GF-D8 (cell line): ENCODE measurements around the gene TMEM135.
"Not testable (repeated sequence)": the region's sequence is repeated elsewhere in the genome, so short reads cannot be mapped to it uniquely, and the experiment has no call there.

ENCODE experiments used
- DNase-seq: peaks from one replicate; lab custom pipeline; 2025; lab: John Stamatoyannopoulos, UW

The TMEM135 gene

DNA sequence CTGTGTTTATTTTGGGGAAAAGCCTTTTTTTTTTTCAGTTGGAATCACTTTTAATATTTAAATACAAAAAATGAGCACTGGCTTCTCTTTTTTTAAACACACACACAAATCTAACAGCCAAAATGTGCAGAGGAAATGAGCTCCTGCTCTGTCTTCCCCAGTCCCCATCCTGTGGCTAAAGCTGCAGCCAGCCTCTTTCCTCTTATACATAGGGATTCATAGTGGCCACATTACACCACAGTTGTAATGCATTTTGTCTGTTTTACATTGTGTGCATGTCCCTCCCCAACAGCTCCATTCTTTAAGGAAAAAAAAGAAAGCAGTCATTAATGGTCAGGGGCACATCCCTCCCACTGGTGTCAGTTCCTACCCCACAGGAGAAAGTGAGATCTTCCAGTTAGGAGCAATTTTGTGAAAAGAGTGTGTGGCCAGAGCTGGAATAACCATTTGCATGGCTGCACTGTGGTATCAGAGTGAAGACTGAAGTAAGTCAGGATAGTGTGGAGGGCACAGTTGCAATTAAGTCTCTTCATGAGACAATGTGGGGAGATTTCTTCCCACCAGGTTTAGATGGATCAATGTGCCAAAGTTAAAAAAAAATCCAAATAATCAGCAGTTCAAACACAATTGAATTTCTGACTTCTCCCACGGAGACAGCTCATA, 220.6 kb downstream of the TMEM135 start:
- no peak for DNase-seq

DNA sequence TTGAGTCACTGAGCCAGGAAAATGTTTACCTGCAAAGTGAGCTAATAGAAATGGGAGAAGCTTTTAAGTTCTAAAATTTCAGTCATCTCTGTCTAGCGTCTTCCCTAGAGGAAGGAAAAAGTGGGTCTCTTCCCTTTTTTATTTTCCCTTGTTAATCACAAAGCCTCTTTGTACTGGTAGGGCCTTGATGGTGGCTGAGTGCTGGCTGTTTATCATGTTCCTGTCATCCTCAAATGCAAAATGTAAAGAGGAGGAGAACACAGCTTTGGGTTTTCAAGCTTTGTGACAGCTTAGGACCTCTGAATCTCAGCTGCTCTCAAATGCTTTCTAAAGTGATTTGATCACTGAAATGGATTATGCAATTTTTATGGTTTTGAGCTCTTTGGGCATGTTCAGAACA, 222.0 kb downstream of the TMEM135 start:
- no peak for DNase-seq

DNA sequence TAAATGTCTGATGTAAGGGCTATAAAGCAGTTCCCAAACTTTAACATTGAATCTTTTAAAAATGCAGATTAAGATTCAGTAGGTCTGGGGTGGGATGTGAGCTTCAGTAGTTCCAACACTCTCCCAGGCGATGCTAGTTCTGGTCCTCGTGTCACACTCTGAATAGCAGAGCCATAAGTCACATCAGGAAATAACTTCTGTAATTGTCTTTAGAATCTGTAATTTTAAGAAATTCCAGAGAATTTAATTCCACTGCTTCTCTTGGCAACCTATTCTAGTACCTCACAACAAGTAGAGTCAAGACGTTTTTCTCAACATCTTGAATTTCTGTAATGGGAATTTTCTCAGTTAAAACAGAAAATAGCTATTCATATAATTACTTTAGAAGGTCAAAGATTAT, 223.1 kb downstream of the TMEM135 start:
- no peak for DNase-seq

DNA sequence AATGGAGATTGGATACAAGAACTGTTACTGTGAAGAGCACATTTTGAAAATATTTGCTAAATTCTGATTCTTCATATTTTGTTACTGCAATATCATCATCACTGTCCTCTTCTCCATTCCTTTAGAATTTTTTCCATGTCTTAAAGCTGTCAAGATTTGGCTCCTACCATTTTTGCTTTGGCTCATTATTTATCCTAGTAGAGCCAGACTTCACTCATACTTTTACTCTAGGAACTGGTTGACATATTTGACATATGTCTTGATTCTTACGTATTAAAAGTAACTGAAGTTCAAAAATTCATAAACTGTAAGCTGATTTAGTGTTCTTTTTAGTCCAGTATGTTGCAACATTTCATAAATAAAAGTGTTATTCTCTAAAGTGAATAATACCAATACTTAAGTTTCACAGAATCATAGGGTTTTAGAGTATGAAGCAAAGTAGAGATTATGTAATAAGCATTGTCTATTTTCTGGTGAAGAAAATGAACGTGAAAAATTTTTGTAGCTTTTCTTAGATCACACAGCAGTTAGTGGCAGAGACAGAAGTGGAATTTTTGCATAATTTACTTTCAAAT, 225.6 kb downstream of the TMEM135 start:
- no peak for DNase-seq

DNA sequence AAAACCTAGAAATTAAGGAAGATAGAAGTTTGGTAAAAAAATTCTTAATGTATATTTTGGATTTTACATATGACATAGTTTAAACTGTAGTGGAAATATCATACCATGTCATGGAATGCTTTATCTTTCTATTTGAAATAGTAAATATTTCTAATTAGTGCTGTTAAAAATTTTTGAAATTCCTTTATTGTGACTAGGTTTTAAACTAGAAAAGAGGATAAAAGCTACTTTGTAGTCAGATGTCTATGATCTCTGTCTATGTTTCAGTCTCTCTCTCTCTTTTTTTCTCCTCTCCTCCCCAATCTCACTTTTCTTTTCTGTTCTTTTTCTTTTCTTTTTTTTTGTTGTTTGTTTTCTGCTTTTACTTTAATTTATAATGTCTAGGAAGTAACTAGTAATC, 226.2 kb downstream of the TMEM135 start:
- no peak for DNase-seq

DNA sequence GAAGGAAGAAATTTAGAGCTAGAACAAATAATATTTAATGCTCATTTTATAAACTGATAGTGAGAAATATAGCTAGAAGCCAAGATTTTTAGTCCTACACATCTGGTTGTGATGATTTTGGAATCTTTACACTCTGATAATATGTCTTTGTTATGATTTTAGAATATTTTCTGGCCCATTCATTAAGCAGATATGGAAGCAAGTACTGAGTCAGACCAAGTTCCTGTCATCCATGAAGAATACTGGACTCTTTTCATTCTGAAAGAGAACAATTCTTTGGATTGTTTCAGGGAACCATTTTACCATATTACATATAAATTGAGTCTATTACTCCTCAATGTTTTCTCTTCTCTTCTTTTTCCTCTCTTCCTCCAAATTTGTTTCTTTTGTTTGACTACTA, 227.4 kb downstream of the TMEM135 start:
- DNase-seq, result no peak

DNA sequence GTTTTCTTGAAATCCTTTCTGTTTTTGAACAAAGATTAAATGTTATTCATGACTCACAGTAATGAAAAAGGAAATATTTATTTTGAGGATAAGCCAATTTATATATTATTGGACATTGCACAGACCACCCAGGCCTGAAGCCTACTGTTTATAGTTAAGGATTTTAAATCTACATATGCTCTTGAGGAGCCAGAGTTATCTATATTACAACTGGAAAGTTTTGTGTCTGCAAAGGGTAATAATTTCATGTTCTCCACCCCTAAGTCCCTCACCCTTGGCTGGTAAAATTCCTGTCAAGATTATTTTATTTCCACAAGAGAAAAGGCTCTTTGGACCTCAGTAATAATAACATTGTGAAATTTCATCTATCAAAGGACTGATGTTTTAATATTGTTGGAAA, 228.2 kb downstream of the TMEM135 start:
- no peak for DNase-seq

DNA sequence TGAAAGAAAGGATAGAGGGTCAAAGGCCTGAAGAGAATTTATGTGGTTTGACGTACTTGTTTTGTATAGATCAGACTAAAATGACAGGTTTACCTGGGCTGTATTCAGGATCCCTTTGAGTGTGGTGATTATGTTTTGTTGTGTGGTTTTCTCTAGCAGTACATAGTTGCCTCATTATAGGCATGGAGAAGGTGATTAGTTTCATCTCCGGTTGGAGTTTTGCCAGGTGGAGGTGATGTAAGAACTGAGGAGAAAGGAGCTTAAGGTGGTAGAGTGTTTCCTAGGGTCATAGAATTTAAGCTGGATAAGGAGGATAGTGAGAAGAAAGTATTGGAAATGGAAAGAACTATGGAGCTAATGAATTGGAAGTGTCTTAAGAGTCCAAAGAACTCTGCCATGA, 229.0 kb downstream of the TMEM135 start:
- DNase-seq, result no peak

DNA sequence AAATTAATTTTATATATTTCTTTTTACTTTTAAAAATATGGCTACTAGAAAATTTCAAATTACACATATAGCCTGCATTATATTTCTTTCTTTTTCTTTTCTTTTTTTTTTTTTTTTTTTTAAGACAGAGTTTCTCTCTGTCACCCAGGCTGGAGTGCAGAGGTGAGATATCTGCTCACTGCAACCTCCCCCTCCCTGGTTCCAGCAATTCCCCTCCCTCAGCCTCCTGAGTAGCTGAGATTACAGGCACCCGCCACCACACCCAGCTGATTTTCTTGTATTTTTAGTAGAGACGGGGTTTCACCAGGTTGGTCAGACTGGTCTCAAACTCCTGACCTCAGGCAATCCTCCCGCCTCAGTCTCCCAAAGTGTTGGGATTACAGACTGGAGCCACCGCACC, 234.2 kb downstream of the TMEM135 start:
- DNase-seq, result not testable (repeated sequence)

DNA sequence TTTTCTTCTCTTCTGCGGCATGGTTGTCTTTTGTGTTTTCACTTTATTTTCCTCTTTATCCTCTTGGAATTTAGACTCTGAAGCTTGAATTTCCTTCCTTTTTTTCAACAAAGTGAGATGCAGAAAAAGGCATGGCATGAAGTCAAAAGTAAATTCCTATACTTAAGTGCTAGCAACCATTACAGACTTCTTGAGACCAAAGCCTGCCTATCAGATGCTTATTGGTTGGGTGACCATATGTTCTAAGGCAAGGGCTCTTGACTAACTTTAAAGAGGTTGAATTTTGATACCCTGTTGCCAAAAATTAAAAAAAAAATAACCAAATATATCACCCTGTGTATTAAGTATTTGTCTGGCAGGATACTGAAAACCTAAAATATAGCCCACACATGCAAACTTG, 237.4 kb downstream of the TMEM135 start:
- no peak for DNase-seq

DNA sequence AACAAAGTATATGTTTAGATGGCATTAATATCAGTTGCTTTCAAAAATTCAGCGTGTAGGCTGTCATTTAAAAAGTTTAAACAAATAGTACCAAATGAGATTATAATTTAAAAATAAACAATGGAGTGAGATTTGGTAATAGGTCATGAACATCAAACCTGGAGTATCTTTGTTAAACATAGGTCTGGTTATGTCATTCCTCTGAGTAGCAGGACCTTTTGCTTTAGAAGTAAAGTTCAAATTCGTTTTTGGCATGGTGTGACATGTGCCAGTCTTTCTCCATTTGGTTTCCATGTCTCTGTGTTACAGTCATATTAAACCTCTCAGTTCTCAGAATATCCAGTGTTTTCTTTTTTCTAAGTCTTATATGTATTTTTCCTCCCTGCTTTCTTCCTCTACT, 242.4 kb downstream of the TMEM135 start:
- no peak for DNase-seq

DNA sequence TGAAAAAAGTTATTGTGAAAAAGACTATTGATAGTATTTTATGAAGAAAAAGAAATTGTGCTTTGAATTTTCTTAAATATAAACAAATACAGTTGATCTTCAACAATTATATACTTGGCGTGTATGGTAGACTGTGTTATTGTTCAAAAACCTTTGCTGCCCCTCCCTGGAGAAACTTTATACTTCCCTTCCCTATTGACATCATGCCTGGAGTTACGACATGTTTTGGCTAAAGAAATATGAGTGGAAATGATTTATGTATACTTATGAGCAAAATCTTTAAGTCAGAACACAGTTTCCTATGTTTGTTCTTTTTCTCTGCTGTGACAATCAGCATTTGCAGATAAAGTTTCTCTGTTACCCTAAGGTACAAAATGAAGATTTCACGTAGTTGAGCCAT, 243.8 kb downstream of the TMEM135 start:
- DNase-seq, result peak; percentile 11

DNA sequence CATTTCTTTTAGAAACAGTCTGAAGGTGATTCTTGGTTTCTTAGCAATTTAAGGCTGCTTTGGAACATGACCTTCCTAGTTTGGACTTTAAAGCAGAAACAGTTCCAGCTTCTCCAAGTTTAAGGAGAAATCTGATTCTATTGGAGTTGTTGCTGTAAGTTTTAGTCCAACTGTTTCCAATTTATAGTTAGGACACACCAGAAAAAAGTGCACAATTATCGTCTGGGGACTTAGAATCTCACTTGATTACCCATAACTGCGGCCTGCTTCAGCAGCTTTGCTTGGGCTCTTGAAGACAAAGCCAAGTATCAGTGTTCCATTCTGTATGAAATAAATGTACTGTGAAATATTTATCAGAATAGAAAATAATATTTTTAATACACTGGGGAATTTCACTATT, 246.6 kb downstream of the TMEM135 start:
- no peak for DNase-seq

DNA sequence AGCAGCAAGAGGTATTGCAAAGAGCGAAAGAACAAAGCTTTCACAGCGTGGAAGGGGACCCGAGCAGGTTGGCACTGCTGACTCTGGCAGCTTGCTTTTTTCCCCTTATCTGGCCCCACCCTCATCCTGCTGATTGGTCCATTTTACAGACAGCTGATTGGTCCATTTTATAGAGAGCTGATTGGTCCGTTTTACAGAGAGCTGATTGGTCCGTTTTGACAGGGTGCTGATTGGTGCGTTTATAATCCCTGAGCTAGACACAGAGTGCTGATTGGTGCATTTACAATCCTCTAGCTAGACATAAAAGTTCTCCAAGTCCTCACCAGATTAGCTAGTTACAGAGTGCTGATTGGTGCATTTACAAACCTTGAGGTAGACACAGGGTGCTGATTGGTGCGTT, 247.9 kb downstream of the TMEM135 start:
- not testable (repeated sequence) for DNase-seq

DNA sequence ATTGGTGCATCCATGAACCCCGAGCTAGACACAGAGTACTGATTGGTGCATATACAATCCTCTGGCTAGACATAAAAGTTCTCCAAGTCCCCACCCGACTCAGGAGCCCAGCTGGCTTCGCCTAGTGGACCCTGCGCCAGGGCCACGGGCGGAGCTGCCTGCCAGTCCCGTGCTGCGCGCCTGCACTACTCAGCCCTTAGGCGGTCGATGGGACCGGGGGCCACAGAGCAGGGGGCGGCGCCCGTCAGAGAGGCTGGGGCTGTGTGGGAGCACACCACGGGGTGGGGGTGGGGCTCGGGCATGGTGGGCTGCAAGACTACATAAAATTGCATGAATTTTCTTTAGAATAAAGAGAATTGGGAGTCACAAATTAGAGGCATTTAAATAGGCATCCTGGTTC, 248.6 kb downstream of the TMEM135 start:
- no peak for DNase-seq

DNA sequence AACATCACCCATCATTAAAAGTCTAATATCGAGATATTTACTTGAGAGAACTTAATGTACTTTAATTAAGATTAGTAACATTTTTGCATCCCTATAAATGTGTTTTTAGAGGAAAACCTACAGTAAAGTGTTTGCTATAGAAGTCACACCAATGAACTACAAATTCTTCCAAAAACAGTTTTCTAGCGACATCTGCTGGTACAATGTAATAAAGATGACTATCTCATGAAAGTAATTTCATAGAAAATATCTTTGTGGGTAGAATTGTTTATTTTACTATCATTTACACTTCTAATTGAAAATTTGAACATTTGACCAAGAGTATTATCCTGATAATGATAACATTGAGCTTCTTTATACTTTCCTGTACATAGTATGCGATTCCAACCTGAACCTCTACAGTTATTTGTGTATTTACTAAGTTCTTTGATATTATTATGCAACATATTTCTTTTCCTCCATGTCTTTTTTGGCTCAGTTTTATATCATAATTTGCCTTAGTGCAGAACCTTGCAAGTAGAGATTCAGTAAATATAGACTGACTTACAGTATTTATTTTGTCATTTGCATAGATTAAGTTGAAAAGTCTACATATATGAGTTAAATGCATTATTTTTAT, 252.7 kb downstream of the TMEM135 start:
- DNase-seq, result no peak

DNA sequence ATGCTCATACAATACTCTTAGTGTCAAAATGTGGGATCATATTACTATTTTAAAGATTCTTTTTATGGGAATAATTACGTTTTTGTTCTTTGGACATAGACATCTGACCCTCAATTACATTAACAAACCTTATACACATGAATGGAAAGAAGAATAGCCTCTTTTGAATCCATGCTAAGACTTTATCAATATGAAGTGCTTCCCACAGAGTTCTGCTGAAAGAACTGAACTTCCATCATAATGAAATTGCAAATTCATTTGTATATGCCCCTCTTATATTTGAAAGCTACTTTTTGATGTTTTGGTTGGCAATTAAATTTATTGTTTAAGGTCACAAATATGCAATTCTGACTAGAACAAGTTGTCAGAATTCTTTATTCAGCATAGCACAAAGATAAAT, 254.9 kb downstream of the TMEM135 start:
- no peak for DNase-seq

DNA sequence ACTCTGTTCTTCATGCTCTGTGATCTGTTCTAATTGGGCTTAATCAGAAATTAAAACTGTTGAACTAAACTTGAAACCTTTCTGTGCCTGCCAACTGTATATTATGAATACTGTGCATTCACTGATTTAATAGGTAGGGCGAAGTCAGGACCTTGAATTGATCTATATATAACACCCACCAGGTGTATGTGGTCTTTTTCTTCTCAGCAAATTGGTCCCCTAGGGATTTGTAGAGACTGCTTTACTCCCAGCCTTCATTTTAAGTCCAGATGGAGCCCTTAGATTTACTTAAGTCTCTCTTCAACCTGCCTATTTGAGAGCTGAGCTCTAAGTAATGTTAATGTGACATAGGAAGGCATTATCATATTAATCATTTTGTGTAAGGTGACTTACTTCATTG, 257.5 kb downstream of the TMEM135 start:
- no peak for DNase-seq

DNA sequence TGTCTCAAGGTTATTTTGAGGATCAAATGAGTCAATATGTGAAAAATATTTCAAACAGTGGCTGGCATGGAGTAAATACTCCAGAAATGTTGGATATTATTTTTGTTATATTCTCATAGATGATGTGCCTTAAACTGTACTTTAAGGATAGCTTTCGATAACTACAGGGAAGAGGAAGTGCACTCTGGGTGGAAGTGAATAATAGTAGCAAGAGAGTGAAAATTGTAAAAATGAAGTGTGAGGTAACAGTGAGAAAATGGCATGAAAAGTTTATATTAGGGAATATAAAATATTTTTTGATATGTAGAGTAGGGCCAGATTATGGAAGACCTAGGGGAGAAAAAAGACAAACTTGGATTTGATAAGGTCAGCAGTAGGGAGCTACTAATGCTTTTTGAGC, 258.9 kb downstream of the TMEM135 start:
- DNase-seq, result no peak

DNA sequence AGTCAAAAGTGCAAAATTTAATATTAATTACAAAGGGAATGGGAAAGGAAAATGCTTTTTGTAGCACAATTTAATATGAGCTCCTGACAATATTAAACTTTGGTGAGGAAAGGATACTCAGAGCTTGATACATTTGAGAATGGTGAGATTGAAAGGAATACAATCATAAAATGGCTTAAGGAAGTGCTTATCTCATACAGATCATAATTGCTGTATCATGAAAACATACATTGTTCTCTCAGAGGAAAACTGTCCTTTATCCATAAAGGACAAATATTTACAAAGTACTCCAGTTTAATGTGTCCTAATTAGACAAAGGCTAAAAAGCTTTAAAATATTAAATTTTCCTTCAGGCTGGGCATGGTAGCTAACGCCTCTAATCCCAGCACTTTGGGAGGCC, 260.4 kb downstream of the TMEM135 start:
- DNase-seq, result no peak

DNA sequence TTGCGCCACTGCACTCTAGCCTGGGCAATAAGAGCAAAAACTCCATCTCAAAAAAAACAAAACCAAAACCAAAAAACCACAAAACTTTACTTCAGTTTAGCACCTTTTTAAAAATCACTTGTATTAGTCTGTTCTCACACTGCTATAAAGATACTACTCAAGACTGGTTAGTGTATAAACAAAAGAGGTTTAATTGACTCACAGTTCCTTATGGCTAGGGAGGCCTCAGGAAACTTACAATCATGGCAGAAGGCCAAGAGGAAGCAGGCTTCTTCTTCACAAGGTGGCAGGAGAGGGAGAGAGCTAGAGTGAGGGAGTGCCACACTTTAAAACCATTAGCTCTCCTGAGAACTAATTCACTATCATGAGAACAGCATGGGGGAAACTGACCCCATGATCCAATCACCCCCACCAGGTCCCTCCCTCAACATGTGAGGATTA, 261.3 kb downstream of the TMEM135 start:
- no peak for DNase-seq

DNA sequence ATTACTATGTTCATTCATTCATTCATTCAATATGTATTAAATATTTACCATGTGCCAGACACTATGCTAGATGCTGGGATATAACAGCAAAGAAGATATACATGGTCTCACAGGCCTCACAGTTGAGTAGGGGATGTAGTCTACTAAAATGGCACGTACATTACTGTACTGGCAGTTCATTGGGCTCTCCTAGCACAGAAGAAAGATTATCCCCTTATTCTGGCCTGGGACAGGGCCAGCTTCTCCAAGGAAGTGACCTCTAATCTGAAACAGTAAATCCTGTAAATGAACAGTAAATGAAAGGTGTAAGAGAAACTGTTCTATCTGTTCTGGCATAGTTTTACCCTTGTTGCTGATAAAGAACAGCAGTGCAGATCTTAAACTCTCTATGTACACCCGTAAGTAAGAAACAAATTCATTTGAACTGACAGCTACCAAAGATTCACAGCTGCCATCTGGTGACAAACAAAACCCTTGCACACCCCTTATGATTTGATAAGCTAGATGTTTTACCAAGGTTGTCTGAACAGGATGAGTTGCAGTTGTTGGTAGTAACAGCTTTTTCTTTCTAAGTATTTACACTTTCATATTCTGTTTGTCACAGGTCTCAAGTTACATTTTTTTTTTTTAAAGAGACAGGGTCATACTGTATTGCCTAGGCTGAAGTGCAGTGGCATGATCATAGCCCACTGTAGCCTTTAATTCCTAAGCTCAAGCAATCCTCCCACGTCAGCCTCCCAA, 263.1 kb downstream of the TMEM135 start:
- no peak for DNase-seq
